ENCODE measurements around the gene PA2G4. TPM values are rescaled to one million over a fixed set of nuclear protein-coding genes. Genes with fewer than 3 reads are reported as not detected.

The PA2G4 gene
- total RNA-seq, 4 donors from 2014 or later = 90.5 to 133 (median 105) TPM

GRCh38 chr12:56103823-56104108, 593 bp upstream of the PA2G4 start:
- intact Hi-C loops (cut with DNase I) = loop anchor here (2.0 to 5.0 kb wide), 3 partner anchors 23 to 106 kb away; partner anchors contain the start of genes ERBB3 and SUOX
- Histone ChIP-seq H3K4me3 (peak overlapping the region; percentile 67 to 91 (median 72)), H3K4me1 (peaks cover 16 to 33% (median 28%) of the 10 kb centered on the region in 4 donors), H3K9me3 (no peaks in the 10 kb centered on the region), H3K27ac (replicated peaks in 1 of 4) (peak overlapping the region; percentile 87 to 90 (median 88)), H3K27me3 (no peaks in the 10 kb centered on the region), H3K36me3 (peaks cover 17 to 28% (median 22%) of the 10 kb centered on the region in 4 donors)
- TF ChIP-seq POLR2A (IDR thresholded peaks at IDR 0.05; ENCODE audit: low read depth) (no peak), EP300 (IDR thresholded peaks at IDR 0.05) (no peak), POLR2AphosphoS5 (IDR thresholded peaks at IDR 0.05) (no peak)
- TF ChIP-seq, protein P1, sequence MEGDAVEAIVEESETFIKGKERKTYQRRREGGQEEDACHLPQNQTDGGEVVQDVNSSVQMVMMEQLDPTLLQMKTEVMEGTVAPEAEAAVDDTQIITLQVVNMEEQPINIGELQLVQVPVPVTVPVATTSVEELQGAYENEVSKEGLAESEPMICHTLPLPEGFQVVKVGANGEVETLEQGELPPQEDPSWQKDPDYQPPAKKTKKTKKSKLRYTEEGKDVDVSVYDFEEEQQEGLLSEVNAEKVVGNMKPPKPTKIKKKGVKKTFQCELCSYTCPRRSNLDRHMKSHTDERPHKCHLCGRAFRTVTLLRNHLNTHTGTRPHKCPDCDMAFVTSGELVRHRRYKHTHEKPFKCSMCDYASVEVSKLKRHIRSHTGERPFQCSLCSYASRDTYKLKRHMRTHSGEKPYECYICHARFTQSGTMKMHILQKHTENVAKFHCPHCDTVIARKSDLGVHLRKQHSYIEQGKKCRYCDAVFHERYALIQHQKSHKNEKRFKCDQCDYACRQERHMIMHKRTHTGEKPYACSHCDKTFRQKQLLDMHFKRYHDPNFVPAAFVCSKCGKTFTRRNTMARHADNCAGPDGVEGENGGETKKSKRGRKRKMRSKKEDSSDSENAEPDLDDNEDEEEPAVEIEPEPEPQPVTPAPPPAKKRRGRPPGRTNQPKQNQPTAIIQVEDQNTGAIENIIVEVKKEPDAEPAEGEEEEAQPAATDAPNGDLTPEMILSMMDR (IDR thresholded peaks at IDR 0.05) = no peak
- no peak for DNase-seq (ENCODE audit: extremely low spot score)
- 7% methylated on average over 8 of the region's 8 CpGs for WGBS

- TF ChIP-seq, protein P1 (IDR thresholded peaks at IDR 0.05) = no peak
- TF ChIP-seq POLR2AphosphoS5 (IDR thresholded peaks at IDR 0.05) (no peak), POLR2A (IDR thresholded peaks at IDR 0.05; ENCODE audit: low read depth) (no peak), EP300 (IDR thresholded peaks at IDR 0.05) (no peak)
- intact Hi-C loops (cut with DNase I) = loop anchor here (5.0 kb wide), 2 partner anchors 58 to 108 kb away; partner anchors contain the start of gene SUOX
- WGBS = 2% methylated on average over 16 of the region's 40 CpGs
These were observed 653 bp downstream of the PA2G4 start for GRCh38 chr12:56104815-56105608.

DNA sequence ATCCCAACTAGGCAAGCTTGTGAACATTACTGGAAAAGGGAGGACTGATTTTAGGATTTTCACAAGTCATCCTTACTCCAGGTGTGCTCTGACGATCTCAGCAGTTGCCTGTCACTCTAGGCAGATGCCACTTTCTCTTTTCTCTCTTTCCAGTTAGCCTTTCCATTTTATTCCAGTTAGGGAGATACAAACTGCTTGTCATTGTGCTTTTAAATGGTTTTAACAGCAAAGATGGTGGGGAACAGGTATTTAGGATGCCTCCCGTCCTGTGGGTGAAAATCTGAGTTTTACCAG, 1.2 kb downstream of the PA2G4 start:
- H3K36me3 ChIP-seq = peaks cover 34 to 41% (median 40%) of the 10 kb centered on the region in 4 donors
- 52% methylated on average over 2 of the region's 2 CpGs for WGBS
- intact Hi-C loops (cut with DNase I) = no loop called here
- no peaks in the 10 kb centered on the region for H3K27me3 ChIP-seq
- DNase-seq (ENCODE audit: extremely low spot score) = no peak
- peaks cover 16 to 33% (median 28%) of the 10 kb centered on the region in 4 donors for H3K4me1 ChIP-seq
- no peak overlapping the region for H3K27ac ChIP-seq (replicated peaks in 1 of 4)
- TF ChIP-seq, protein P1 (IDR thresholded peaks at IDR 0.05) = no peak
- TF ChIP-seq POLR2A (IDR thresholded peaks at IDR 0.05; ENCODE audit: low read depth) (no peak), POLR2AphosphoS5 (IDR thresholded peaks at IDR 0.05) (no peak), EP300 (IDR thresholded peaks at IDR 0.05) (no peak)
- H3K4me3 ChIP-seq = peak overlapping the region; percentile 67 to 91 (median 72)
- no peaks in the 10 kb centered on the region for H3K9me3 ChIP-seq

More at GRCh38 chr12:56104815-56105608, 653 bp downstream of the PA2G4 start:
- H3K4me1 ChIP-seq = peaks cover 16 to 33% (median 28%) of the 10 kb centered on the region in 4 donors
- peak overlapping the region; percentile 87 to 90 (median 88) for H3K27ac ChIP-seq (replicated peaks in 1 of 4)
- DNase-seq (ENCODE audit: extremely low spot score) = no peak
- H3K9me3 ChIP-seq = no peaks in the 10 kb centered on the region
- H3K4me3 ChIP-seq = peak overlapping the region; percentile 67 to 91 (median 72)
- H3K36me3 ChIP-seq = peaks cover 28 to 36% (median 34%) of the 10 kb centered on the region in 4 donors
- no peaks in the 10 kb centered on the region for H3K27me3 ChIP-seq

DNA sequence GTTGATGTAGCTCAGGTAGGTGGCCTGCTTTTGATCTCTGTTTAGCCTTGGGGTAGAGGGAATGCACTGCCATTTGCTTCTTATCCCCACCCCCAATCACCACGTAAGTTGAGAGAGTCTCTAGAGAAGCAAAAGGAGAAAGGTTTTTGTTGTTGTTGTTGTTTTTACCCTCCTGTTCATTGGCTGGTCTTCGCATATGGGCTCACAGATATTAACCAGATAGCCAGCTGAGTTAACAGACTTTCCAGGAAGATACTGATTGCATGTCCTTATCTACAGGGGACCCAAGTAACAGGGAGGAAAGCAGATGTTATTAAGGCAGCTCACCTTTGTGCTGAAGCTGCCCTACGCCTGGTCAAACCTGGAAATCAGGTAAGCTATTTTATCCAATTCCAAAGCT, 2.9 kb downstream of the PA2G4 start:
- H3K27ac ChIP-seq (replicated peaks in 1 of 4) = no peak overlapping the region
- peaks cover 50 to 58% (median 57%) of the 10 kb centered on the region in 4 donors for H3K36me3 ChIP-seq
- intact Hi-C loops (cut with DNase I) = no loop called here
- no peaks in the 10 kb centered on the region for H3K9me3 ChIP-seq
- 95% methylated on average over 3 of the region's 3 CpGs for WGBS
- no peak for DNase-seq (ENCODE audit: extremely low spot score)
- no peak overlapping the region for H3K4me3 ChIP-seq
- H3K4me1 ChIP-seq = peaks cover 16 to 33% (median 28%) of the 10 kb centered on the region in 4 donors
- no peaks in the 10 kb centered on the region for H3K27me3 ChIP-seq
- no peak for TF ChIP-seq POLR2A (IDR thresholded peaks at IDR 0.05; ENCODE audit: low read depth)
- TF ChIP-seq, protein P1 (IDR thresholded peaks at IDR 0.05) = no peak
- no peak for TF ChIP-seq POLR2AphosphoS5 (IDR thresholded peaks at IDR 0.05)
- TF ChIP-seq EP300 (IDR thresholded peaks at IDR 0.05) = no peak
